Mesendoderm (in vitro differentiated cells): Measurements from ENCODE around the gene ZCCHC2.

Experiments
- DNase-seq: peaks from one replicate; pipeline ENCODE4 v3.0.0; 2013
- H2AK5ac ChIP-seq: 2 replicates; pipeline ENCODE4 v1.6.1; 2013; ENCODE audit warnings: low read length, inconsistent platforms
- H2BK120ac ChIP-seq: 2 replicates; pipeline ENCODE4 v1.6.1; 2013; ENCODE audit warnings: low read depth, mild to moderate bottlenecking, low read length, moderate library complexity, mixed read lengths
- H2BK15ac ChIP-seq: replicated peaks from 2 replicates; pipeline ENCODE4 v1.6.1; 2013; ENCODE audit warnings: low read depth, mild to moderate bottlenecking, moderate library complexity
- H2BK5ac ChIP-seq: 2 replicates; pipeline ENCODE4 v1.6.1; 2013; ENCODE audit warnings: low read length, inconsistent platforms
- H3K18ac ChIP-seq: 2 replicates; pipeline ENCODE4 v1.6.1; 2013; ENCODE audit warnings: mild to moderate bottlenecking, low read length, mixed read lengths
- H3K23ac ChIP-seq: one replicate; pipeline ENCODE4 v1.6.1; 2013; ENCODE audit warnings: low read length
- H3K27ac ChIP-seq: 2 replicates; pipeline ENCODE4 v1.5.1; 2013; ENCODE audit warnings: low read depth, mild to moderate bottlenecking, inconsistent platforms, low read length, moderate library complexity
- H3K27me3 ChIP-seq: 2 replicates; pipeline ENCODE4 v1.6.1; 2013; ENCODE audit warnings: low read length, control low read depth, mild to moderate bottlenecking, inconsistent platforms; ENCODE audit not compliant: insufficient read depth, poor library complexity
- H3K36me3 ChIP-seq: 2 replicates; pipeline ENCODE4 v1.6.1; 2013; ENCODE audit warnings: low read length, inconsistent platforms; ENCODE audit not compliant: control insufficient read depth, insufficient read depth
- H3K4ac ChIP-seq: one replicate; pipeline ENCODE4 v1.6.1; 2013; ENCODE audit warnings: low read depth, mild to moderate bottlenecking, low read length, moderate library complexity
- H3K4me1 ChIP-seq: 2 replicates; pipeline ENCODE4 v1.6.1; 2013; ENCODE audit warnings: low read depth, low read length, inconsistent platforms; ENCODE audit not compliant: control insufficient read depth
- H3K4me2 ChIP-seq: 2 replicates; pipeline ENCODE4 v1.6.1; 2013; ENCODE audit warnings: low read length
- H3K4me3 ChIP-seq: 2 replicates; pipeline ENCODE4 v1.5.1; 2013; ENCODE audit warnings: mild to moderate bottlenecking, low read length
- H3K56ac ChIP-seq: one replicate; pipeline ENCODE4 v1.6.1; 2013; ENCODE audit warnings: low read length
- H3K79me1 ChIP-seq: 2 replicates; pipeline ENCODE4 v1.6.1; 2013; ENCODE audit warnings: low read length, inconsistent platforms
- H3K79me2 ChIP-seq: 2 replicates; pipeline ENCODE4 v1.6.1; 2013; ENCODE audit warnings: mild to moderate bottlenecking, low read length; ENCODE audit not compliant: control insufficient read depth, insufficient read depth
- H3K9ac ChIP-seq: 2 replicates; pipeline ENCODE4 v1.6.1; 2013; ENCODE audit warnings: low read length, inconsistent platforms
- H4K5ac ChIP-seq: one replicate; pipeline ENCODE4 v1.6.1; 2013; ENCODE audit warnings: low read length
- H4K8ac ChIP-seq: one replicate; pipeline ENCODE4 v1.6.1; 2013; ENCODE audit warnings: low read depth, mild to moderate bottlenecking, control low read depth, low read length, moderate library complexity
- WGBS: extraction: QIAGEN DNeasy Blood & Tissue Kit; methylation state at CpG from one replicate; pipeline ENCODE4 v1.1.7; 2013; ENCODE audit warnings: low lambda C conversion rate, missing lambda C conversion rate; ENCODE audit not compliant: insufficient coverage; ENCODE audit errors: extremely low coverage; 5-methylcytosine and 5-hydroxymethylcytosine counted together

The ZCCHC2 gene

GRCh38 chr18:62521082-62521481 lies 1.7 kb upstream of the ZCCHC2 start:
- Histone ChIP-seq H2BK15ac (no peak overlapping the region), H2BK5ac (no peak overlapping the region), H3K4ac (no peak overlapping the region), H4K8ac (no peak overlapping the region), H3K4me3 (no peak overlapping the region), H3K4me2 (no peak overlapping the region), H3K9ac (no peak overlapping the region), H3K18ac (no peak overlapping the region), H3K79me2 (no peaks in the 10 kb centered on the region), H3K36me3 (no peaks in the 10 kb centered on the region), H4K5ac (no peak overlapping the region), H3K56ac (no peak overlapping the region), H3K79me1 (no peaks in the 10 kb centered on the region), H3K27ac (no peak overlapping the region), H2AK5ac (no peak overlapping the region), H3K23ac (no peak overlapping the region), H2BK120ac (no peak overlapping the region), H3K4me1 (peaks cover 1% of the 10 kb centered on the region), H3K27me3 (peaks cover 2% of the 10 kb centered on the region)
- no CpG with 5 or more reads among the region's 4 CpGs for WGBS
- no peak for DNase-seq

- Histone ChIP-seq H4K5ac (no peak overlapping the region), H3K79me1 (no peaks in the 10 kb centered on the region), H3K4me3 (no peak overlapping the region), H3K4me2 (no peak overlapping the region), H3K23ac (no peak overlapping the region), H3K56ac (no peak overlapping the region), H3K9ac (no peak overlapping the region), H2BK120ac (no peak overlapping the region), H3K27ac (no peak overlapping the region), H2AK5ac (no peak overlapping the region), H2BK15ac (no peak overlapping the region), H3K18ac (no peak overlapping the region), H4K8ac (no peak overlapping the region), H3K4me1 (peaks cover 2% of the 10 kb centered on the region), H3K4ac (no peak overlapping the region), H3K36me3 (no peaks in the 10 kb centered on the region), H3K79me2 (no peaks in the 10 kb centered on the region), H2BK5ac (no peak overlapping the region), H3K27me3 (peaks cover 2% of the 10 kb centered on the region)
- WGBS = no CpG with 5 or more reads among the region's 2 CpGs
- no peak for DNase-seq
Observed at GRCh38 chr18:62521593-62521992, 1.2 kb upstream of the ZCCHC2 start.

GRCh38 chr18:62522178-62522503 lies 684 bp upstream of the ZCCHC2 start:
- Histone ChIP-seq H3K23ac (no peak overlapping the region), H3K27me3 (peaks cover 2% of the 10 kb centered on the region), H4K5ac (no peak overlapping the region), H3K79me1 (no peaks in the 10 kb centered on the region), H3K4ac (no peak overlapping the region), H2BK5ac (no peak overlapping the region), H3K18ac (peak overlapping the region; percentile 53), H2BK15ac (no peak overlapping the region), H3K56ac (peak overlapping the region; percentile 85), H3K4me3 (peak overlapping the region; percentile 47), H3K4me2 (peak overlapping the region; percentile 75), H3K36me3 (no peaks in the 10 kb centered on the region), H3K4me1 (peaks cover 2% of the 10 kb centered on the region), H3K79me2 (no peaks in the 10 kb centered on the region), H2AK5ac (no peak overlapping the region), H4K8ac (no peak overlapping the region), H2BK120ac (no peak overlapping the region), H3K27ac (peak overlapping the region; percentile 25), H3K9ac (peak overlapping the region; percentile 68)
- peak; percentile 13 for DNase-seq
- no CpG with 5 or more reads among the region's 32 CpGs for WGBS

GRCh38 chr18:62523255-62523588 lies 397 bp downstream of the ZCCHC2 start:
- no peak overlapping the region for H2BK5ac ChIP-seq
- no peak overlapping the region for H2AK5ac ChIP-seq
- no peaks in the 10 kb centered on the region for H3K79me2 ChIP-seq
- peaks cover 2% of the 10 kb centered on the region for H3K27me3 ChIP-seq
- H3K36me3 ChIP-seq = no peaks in the 10 kb centered on the region
- H4K8ac ChIP-seq = no peak overlapping the region
- H3K27ac ChIP-seq = no peak overlapping the region
- no peak overlapping the region for H3K23ac ChIP-seq
- no peak overlapping the region for H3K4me2 ChIP-seq
- H3K4me1 ChIP-seq = peaks cover 2% of the 10 kb centered on the region
- no peak overlapping the region for H3K56ac ChIP-seq
- no peak overlapping the region for H2BK120ac ChIP-seq
- WGBS = no CpG with 5 or more reads among the region's 62 CpGs
- DNase-seq = no peak
- no peak overlapping the region for H3K4me3 ChIP-seq
- peak overlapping the region; percentile 79 for H3K18ac ChIP-seq
- H3K79me1 ChIP-seq = no peaks in the 10 kb centered on the region
- H3K9ac ChIP-seq = no peak overlapping the region
- no peak overlapping the region for H2BK15ac ChIP-seq
- H4K5ac ChIP-seq = no peak overlapping the region
- no peak overlapping the region for H3K4ac ChIP-seq

- Histone ChIP-seq H3K27me3 (peaks cover 2% of the 10 kb centered on the region), H3K79me2 (no peaks in the 10 kb centered on the region), H3K23ac (no peak overlapping the region), H3K9ac (peak overlapping the region; percentile 88), H3K4me2 (peak overlapping the region; percentile 99), H3K18ac (peak overlapping the region; percentile 35), H2BK5ac (no peak overlapping the region), H2AK5ac (no peak overlapping the region), H3K4me1 (peaks cover 2% of the 10 kb centered on the region), H4K8ac (no peak overlapping the region), H3K36me3 (no peaks in the 10 kb centered on the region), H2BK15ac (no peak overlapping the region), H3K4ac (no peak overlapping the region), H3K56ac (peak overlapping the region; percentile 91), H2BK120ac (no peak overlapping the region), H3K79me1 (no peaks in the 10 kb centered on the region), H3K27ac (peak overlapping the region; percentile 51), H3K4me3 (peak overlapping the region; percentile 69), H4K5ac (no peak overlapping the region)
- no CpG with 5 or more reads among the region's 100 CpGs for WGBS
- peak; percentile 77 for DNase-seq
Observed at GRCh38 chr18:62523631-62524439, 1.0 kb downstream of the ZCCHC2 start.
